Fibroblast of lung (primary cell): ENCODE data around the gene GUK1.

Experiments
- EZH2 ChIP-seq: IDR thresholded peaks from 2 replicates; pipeline ENCODE4 v1.5.1; 2012; ENCODE audit warnings: low read length, control low read depth, mild to moderate bottlenecking; ENCODE audit errors: missing control alignments
- TF ChIP-seq, protein P1 (sequence below), 2 donors: IDR thresholded peaks in 1 of 2; conservative IDR thresholded peaks in 1 of 2; 1 replicate in 1 of 2; 2 replicates in 1 of 2; pipeline ENCODE4 v1.5.1; 2011 to 2012; ENCODE audit warnings: low read length in 2 of 2, control low read depth in 1 of 2, inconsistent platforms in 1 of 2, low read depth in 1 of 2, mild to moderate bottlenecking in 1 of 2

DNA sequence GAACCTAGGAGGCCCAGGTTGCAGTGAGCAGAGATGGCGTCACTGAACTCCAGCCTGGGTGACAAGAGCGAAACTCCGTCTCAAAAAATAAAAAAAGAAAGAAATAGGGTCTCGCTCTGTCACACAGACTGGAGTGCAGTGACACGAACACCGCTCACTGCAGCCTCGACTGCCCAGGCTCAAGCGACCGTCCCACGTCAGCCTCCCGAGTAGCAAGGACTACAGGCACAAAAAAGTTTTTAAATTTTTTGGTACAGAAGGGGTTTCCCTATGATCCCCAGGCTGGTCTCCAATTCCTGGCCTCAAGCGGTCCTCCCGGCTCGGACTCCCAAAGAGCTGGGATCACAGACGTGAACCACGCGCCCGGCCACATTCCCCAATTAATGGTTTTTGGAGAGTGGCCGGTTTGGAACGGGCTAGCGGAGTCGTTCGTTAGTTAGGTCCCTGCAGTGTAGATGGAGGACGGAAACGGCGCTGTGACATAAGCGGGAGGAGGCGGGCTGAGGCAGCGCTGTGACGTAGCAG is 611 bp upstream of the GUK1 start:
- TF ChIP-seq EZH2: no peak
- TF ChIP-seq, protein P1, sequence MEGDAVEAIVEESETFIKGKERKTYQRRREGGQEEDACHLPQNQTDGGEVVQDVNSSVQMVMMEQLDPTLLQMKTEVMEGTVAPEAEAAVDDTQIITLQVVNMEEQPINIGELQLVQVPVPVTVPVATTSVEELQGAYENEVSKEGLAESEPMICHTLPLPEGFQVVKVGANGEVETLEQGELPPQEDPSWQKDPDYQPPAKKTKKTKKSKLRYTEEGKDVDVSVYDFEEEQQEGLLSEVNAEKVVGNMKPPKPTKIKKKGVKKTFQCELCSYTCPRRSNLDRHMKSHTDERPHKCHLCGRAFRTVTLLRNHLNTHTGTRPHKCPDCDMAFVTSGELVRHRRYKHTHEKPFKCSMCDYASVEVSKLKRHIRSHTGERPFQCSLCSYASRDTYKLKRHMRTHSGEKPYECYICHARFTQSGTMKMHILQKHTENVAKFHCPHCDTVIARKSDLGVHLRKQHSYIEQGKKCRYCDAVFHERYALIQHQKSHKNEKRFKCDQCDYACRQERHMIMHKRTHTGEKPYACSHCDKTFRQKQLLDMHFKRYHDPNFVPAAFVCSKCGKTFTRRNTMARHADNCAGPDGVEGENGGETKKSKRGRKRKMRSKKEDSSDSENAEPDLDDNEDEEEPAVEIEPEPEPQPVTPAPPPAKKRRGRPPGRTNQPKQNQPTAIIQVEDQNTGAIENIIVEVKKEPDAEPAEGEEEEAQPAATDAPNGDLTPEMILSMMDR (conservative IDR thresholded peaks at IDR 0.05 in 1 of 2, IDR thresholded peaks at IDR 0.05 in 1 of 2; ENCODE audit: low read depth in 1 of 2, low read length in 2 of 2): no peak
